GM18511 (cell line): ENCODE measurements around the gene SLC24A1.

Source experiments
- ATAC-seq: cut with Tn5 transposase; IDR thresholded peaks from one replicate; pipeline ENCODE4 v1.9.1; 2021; ENCODE audit warnings: mild to moderate bottlenecking, moderate library complexity; ENCODE audit not compliant: unreplicated experiment

SLC24A1 gene

GRCh38 chr15:65651831-65652749 lies 30.4 kb downstream of the SLC24A1 start:
- ATAC-seq: no peak

GRCh38 chr15:65653341-65653740 lies 31.6 kb downstream of the SLC24A1 start:
- no peak for ATAC-seq

- ATAC-seq: no peak
Measured at GRCh38 chr15:65653801-65654521, 32.2 kb downstream of the SLC24A1 start.

- ATAC-seq: no peak
Measured at GRCh38 chr15:65655026-65655425, 33.3 kb downstream of the SLC24A1 start.

- ATAC-seq: no peak
Measured at GRCh38 chr15:65655457-65655856, 33.7 kb downstream of the SLC24A1 start.

- ATAC-seq: no peak
Measured at GRCh38 chr15:65659502-65660052, 37.8 kb downstream of the SLC24A1 start.

- no peak for ATAC-seq
Measured at GRCh38 chr15:65660927-65661326, 39.2 kb downstream of the SLC24A1 start.

GRCh38 chr15:65663521-65663920 lies 41.8 kb downstream of the SLC24A1 start:
- ATAC-seq: no peak

- no peak for ATAC-seq
Measured at GRCh38 chr15:65666257-65666656, 44.5 kb downstream of the SLC24A1 start.

GRCh38 chr15:65675551-65675950 lies 53.8 kb downstream of the SLC24A1 start:
- no peak for ATAC-seq

- no peak for ATAC-seq
Measured at GRCh38 chr15:65676123-65676522, 54.4 kb downstream of the SLC24A1 start.

GRCh38 chr15:65680544-65680943 lies 58.8 kb downstream of the SLC24A1 start:
- ATAC-seq: no peak

GRCh38 chr15:65682404-65682911 lies 60.7 kb downstream of the SLC24A1 start:
- no peak for ATAC-seq

- no peak for ATAC-seq
Measured at GRCh38 chr15:65688462-65688861, 66.7 kb downstream of the SLC24A1 start.

GRCh38 chr15:65690173-65690572 lies 68.4 kb downstream of the SLC24A1 start:
- ATAC-seq: no peak

DNA sequence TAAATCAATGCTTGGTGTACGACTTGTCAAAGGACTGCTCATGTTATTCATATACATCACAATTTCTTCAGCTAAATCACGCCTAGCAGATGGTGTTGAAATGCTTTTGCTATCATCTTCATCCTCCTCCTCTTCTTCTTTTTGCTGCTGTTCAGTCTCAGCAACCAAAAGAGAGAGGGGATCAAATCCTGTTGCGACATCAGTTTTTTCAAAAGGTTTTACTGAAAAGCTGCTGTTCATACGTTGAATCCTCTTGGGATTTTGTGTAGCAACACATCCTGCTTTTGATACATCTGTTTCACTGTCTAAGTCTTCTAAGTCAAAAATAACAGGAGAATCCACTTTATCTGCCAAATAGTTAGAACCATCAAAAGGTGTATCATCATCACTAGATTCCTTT lies 69.0 kb downstream of the SLC24A1 start:
- no peak for ATAC-seq

- ATAC-seq: no peak
Measured at GRCh38 chr15:65695081-65695480, 73.3 kb downstream of the SLC24A1 start.
